AG04450 (cell line): ENCODE results near the gene TRMT61A. TPM values are rescaled to one million over a fixed set of nuclear protein-coding genes. Genes with fewer than 3 reads are reported as not detected.

ENCODE experiments used
- CTCF ChIA-PET: fragments of 300-600, 350-600 bp; formaldehyde crosslinking; extraction: SDS; loops from one replicate; lab custom pipeline; 2022; ENCODE audit warnings: antibody characterized with exemption, inconsistent platforms; lab: Charles Lee
- POLR2A ChIA-PET: fragments of 350-600 bp; formaldehyde crosslinking; extraction: SDS; loops from one replicate; lab custom pipeline; 2021; ENCODE audit warnings: antibody characterized with exemption, inconsistent platforms; lab: Yijun Ruan, JAX
- DNase-seq: peaks from one replicate; pipeline ENCODE4 v3.0.0-alpha.2; 2011; ENCODE audit warnings: low read depth, low spot score
- H3K27ac ChIP-seq: one replicate; pipeline ENCODE4 v1.5.1; 2012; ENCODE audit warnings: low read depth, low read length, control low read depth
- H3K27me3 ChIP-seq: one replicate; pipeline ENCODE4 v1.6.0; 2012; ENCODE audit warnings: low read length; ENCODE audit not compliant: control insufficient read depth, insufficient read depth
- H3K4me3 ChIP-seq: 2 replicates; pipeline ENCODE4 v1.5.1; 2011; ENCODE audit warnings: mild to moderate bottlenecking, low read depth, low read length, control low read depth
- H3K9me3 ChIP-seq: 2 replicates; pipeline ENCODE4 v1.5.1; 2012; ENCODE audit warnings: low read length; ENCODE audit not compliant: control insufficient read depth, insufficient read depth
- CTCF ChIP-seq: IDR thresholded peaks from 2 replicates; pipeline ENCODE4 v1.5.1; 2011; ENCODE audit warnings: low read depth, low read length, control low read depth, inconsistent platforms
- polyA plus RNA-seq: library from polyadenylated mRNA; depleted of rRNA; stranded (reverse); fragments of >200 nt; gene quantifications from 2 replicates; pipeline ENCODE4 v1.2.3, GENCODE V29; 2011

The TRMT61A gene
- polyA plus RNA-seq, 1 experiment: 4.4 TPM

- CTCF ChIA-PET: interaction anchor here (0.7 to 1.4 kb wide), 6 partner anchors 8 to 84 kb away, joined by 3 to 6 read pairs (median 4); no protein-coding TSS in a partner anchor
- DNase-seq: no peak
- H3K27me3 ChIP-seq: no peaks in the 10 kb centered on the region
- no peaks in the 10 kb centered on the region for H3K9me3 ChIP-seq
- no peak overlapping the region for H3K4me3 ChIP-seq
- TF ChIP-seq CTCF: no peak
- POLR2A ChIA-PET: no interaction called here
- no peak overlapping the region for H3K27ac ChIP-seq
Observed at GRCh38 chr14:103501041-103501870, 27.7 kb upstream of the TRMT61A start.

DNA sequence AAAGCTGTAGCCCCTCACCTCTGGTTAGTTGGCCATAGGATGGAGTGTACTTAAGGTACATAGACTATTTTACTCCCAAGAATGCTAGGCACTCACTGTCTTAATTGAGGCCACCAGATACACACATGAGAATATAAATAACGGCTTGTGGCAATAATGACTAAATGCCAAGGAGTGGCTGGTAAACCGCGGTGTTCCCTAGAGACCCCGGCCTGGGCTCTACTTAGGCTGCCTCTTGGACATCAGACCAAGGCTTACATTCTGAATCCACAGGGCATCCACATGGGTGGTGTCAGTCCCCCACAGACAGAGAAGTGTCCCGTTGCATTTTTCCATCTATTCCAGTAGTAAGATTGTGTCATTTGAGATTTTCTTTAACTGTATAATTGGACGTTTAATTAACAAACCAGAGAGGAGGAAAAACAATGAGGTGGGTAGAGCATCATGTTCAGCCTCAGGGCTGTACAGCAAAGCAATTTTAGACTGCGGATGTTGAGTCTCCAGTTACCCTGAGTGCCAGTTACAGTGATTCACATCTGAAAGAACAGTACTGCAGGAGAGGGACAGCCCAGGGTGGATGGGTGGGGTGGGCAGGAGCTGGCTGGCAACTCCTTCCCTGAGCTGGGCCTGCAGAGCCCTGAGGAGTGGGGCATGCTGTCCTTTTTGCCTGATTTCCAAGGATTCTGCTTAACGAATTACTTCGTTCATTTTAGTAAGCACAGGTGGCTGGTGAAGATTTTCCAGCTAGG is 26.9 kb upstream of the TRMT61A start:
- H3K4me3 ChIP-seq: no peak overlapping the region
- no peak for DNase-seq
- H3K27me3 ChIP-seq: no peaks in the 10 kb centered on the region
- TF ChIP-seq CTCF: no peak
- H3K9me3 ChIP-seq: no peaks in the 10 kb centered on the region
- H3K27ac ChIP-seq: no peak overlapping the region
- POLR2A ChIA-PET: no interaction called here
- CTCF ChIA-PET: interaction anchor here (0.7 to 1.4 kb wide), 5 partner anchors 9 to 45 kb away, joined by 3 to 6 read pairs (median 4); no protein-coding TSS in a partner anchor

GRCh38 chr14:103502877-103503276 is 26.1 kb upstream of the TRMT61A start:
- ChIA-PET CTCF (interaction anchor here (0.9 to 1.0 kb wide), 2 partner anchors 41 to 45 kb away, joined by 3 read pairs; no protein-coding TSS in a partner anchor), POLR2A (no interaction called here)
- no peak for DNase-seq
- Histone ChIP-seq H3K27ac (no peak overlapping the region), H3K27me3 (no peaks in the 10 kb centered on the region), H3K9me3 (no peaks in the 10 kb centered on the region), H3K4me3 (no peak overlapping the region)
- TF ChIP-seq CTCF: no peak

DNA sequence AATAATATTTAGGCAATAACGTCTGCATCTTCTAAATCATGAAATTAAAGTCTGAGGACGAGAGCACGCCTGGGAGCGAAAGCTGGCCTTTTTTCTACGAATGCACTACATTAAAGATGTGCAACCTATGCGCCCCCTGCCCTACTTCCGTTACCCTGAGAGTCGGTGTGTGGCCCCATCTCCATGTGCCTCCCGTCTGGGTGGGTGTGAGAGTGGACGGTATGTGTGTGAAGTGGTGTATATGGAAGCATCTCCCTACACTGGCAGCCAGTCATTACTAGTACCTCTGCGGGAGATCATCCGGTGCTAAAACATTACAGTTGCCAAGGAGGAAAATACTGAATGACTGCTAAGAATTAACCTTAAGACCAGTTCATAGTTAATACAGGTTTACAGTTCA is 25.7 kb upstream of the TRMT61A start:
- ChIA-PET POLR2A (no interaction called here), CTCF (interaction anchor here (0.9 to 3.0 kb wide), 3 partner anchors 15 to 44 kb away, joined by 3 to 11 read pairs (median 3); no protein-coding TSS in a partner anchor)
- DNase-seq: no peak

More for the DNA sequence above, 25.7 kb upstream of the TRMT61A start:
- TF ChIP-seq CTCF: no peak
- Histone ChIP-seq H3K27me3 (no peaks in the 10 kb centered on the region), H3K4me3 (no peak overlapping the region), H3K9me3 (no peaks in the 10 kb centered on the region), H3K27ac (no peak overlapping the region)
